C4-2B (cell line): ENCODE results near the gene CTXND1.

Experiments used
- CTCF ChIP-seq: fragments of 450-650 bp; conservative IDR thresholded peaks from 2 replicates; pipeline ENCODE4 v1.5.1; 2017; ENCODE audit warnings: mild to moderate bottlenecking
- ZFX ChIP-seq: fragments of 450-650 bp; IDR thresholded peaks from 2 replicates; pipeline ENCODE4 v1.6.1; 2017

GRCh38 chr15:80167936-80168335, 84.1 kb downstream of the CTXND1 start:
- no peak for TF ChIP-seq CTCF
- TF ChIP-seq ZFX = no peak
